IMR-90 (cell line): ENCODE measurements around the gene ATP5PD. TPM values are rescaled to one million over a fixed set of nuclear protein-coding genes. Genes with fewer than 3 reads are reported as not detected.

Source experiments
- ATAC-seq: fragments of 200-7000 bp; cut with Tn5 transposase; 2 replicates; pipeline ENCODE4 v1.9.1; 2020; ENCODE audit warnings: low read depth, mild to moderate bottlenecking, moderate library complexity
- BruUV-seq: library from RNA; stranded (reverse); fragments of 400-500 nt; replicated peaks from 2 replicates; lab custom pipeline; 2021; lab: Mats Ljungman, UMichigan
- CTCF ChIA-PET: fragments of 300-600 bp; formaldehyde crosslinking; extraction: SDS; loops from one replicate; lab custom pipeline; 2021; ENCODE audit warnings: antibody characterized with exemption; lab: Yijun Ruan, JAX
- POLR2A ChIA-PET: fragments of 300-600 bp; sonication (Branson Sonifier 250); formaldehyde crosslinking; loops from one replicate; lab custom pipeline; 2022; ENCODE audit warnings: antibody characterized with exemption; ENCODE audit not compliant: unreplicated experiment; lab: Charles Lee
- DNase-seq: peaks from one replicate; pipeline ENCODE4 v3.0.0; 2013
- H2AFZ ChIP-seq: replicated peaks from 2 replicates; pipeline ENCODE3; 2013; ENCODE audit warnings: low read length, mild to moderate bottlenecking; ENCODE audit not compliant: poor library complexity
- H2AK5ac ChIP-seq: 2 replicates; pipeline ENCODE4 v1.6.1; 2013; ENCODE audit warnings: low read depth, low read length, inconsistent platforms
- H2AK9ac ChIP-seq: replicated peaks from 2 replicates; pipeline ENCODE3; 2013; ENCODE audit warnings: mild to moderate bottlenecking, low read depth, low read length, moderate library complexity; ENCODE audit not compliant: poor library complexity
- H2BK120ac ChIP-seq: 2 replicates; pipeline ENCODE4 v1.6.1; 2013; ENCODE audit warnings: low read depth, low read length, inconsistent platforms
- H2BK15ac ChIP-seq: 3 replicates; pipeline ENCODE4 v1.6.1; 2013; ENCODE audit warnings: low read depth, low read length, inconsistent platforms
- H2BK20ac ChIP-seq: 2 replicates; pipeline ENCODE4 v1.6.1; 2013; ENCODE audit warnings: low read depth, mild to moderate bottlenecking, inconsistent platforms, low read length, moderate library complexity
- H2BK5ac ChIP-seq: 2 replicates; pipeline ENCODE4 v1.6.1; 2013; ENCODE audit warnings: mild to moderate bottlenecking, low read depth, low read length, inconsistent platforms; ENCODE audit not compliant: poor library complexity, severe bottlenecking
- H3K14ac ChIP-seq: replicated peaks from 2 replicates; pipeline ENCODE4 v1.6.1; 2013; ENCODE audit warnings: low read depth, low read length, inconsistent platforms
- H3K18ac ChIP-seq: 2 replicates; pipeline ENCODE4 v1.6.1; 2013; ENCODE audit warnings: low read depth, low read length, control low read depth
- H3K23ac ChIP-seq: 2 replicates; pipeline ENCODE4 v1.6.1; 2013; ENCODE audit warnings: low read depth, low read length, inconsistent platforms
- H3K27ac ChIP-seq: 2 replicates; pipeline ENCODE4 v1.5.1; 2013; ENCODE audit warnings: mild to moderate bottlenecking, control low read depth, low read length; ENCODE audit not compliant: insufficient read depth
- H3K27me3 ChIP-seq: 2 replicates; pipeline ENCODE4 v1.6.1; 2013; ENCODE audit warnings: low read length; ENCODE audit not compliant: control insufficient read depth, insufficient read depth
- H3K36me3 ChIP-seq: 2 replicates; pipeline ENCODE4 v1.6.1; 2013; ENCODE audit warnings: low read length, mixed read lengths; ENCODE audit not compliant: control insufficient read depth, insufficient read depth
- H3K4ac ChIP-seq: 2 replicates; pipeline ENCODE4 v1.6.1; 2013; ENCODE audit warnings: low read depth, low read length, inconsistent platforms
- H3K4me1 ChIP-seq: 2 replicates; pipeline ENCODE4 v1.6.1; 2013; ENCODE audit warnings: low read length, mixed read lengths; ENCODE audit not compliant: control insufficient read depth, insufficient read depth
- H3K4me2 ChIP-seq: 2 replicates; pipeline ENCODE4 v1.6.1; 2013; ENCODE audit warnings: low read depth, mild to moderate bottlenecking, control low read depth, low read length, moderate library complexity
- H3K4me3 ChIP-seq: 2 replicates; pipeline ENCODE4 v1.5.1; 2013; ENCODE audit warnings: low read depth, mild to moderate bottlenecking, control low read depth, low read length, moderate library complexity; ENCODE audit not compliant: insufficient read depth
- H3K56ac ChIP-seq: 2 replicates; pipeline ENCODE4 v1.6.1; 2013; ENCODE audit warnings: low read length, inconsistent platforms; ENCODE audit not compliant: insufficient read depth; ENCODE audit errors: extremely low read depth
- H3K79me1 ChIP-seq, 2 experiments: 2 replicates each; pipeline ENCODE4 v1.6.1; 2013; ENCODE audit warnings: low read length in 2 of 2, inconsistent platforms in 1 of 2, low read depth in 1 of 2
- H3K9ac ChIP-seq: 2 replicates; pipeline ENCODE4 v1.6.1; 2013; ENCODE audit warnings: low read depth, low read length, control low read depth
- H3K9me1 ChIP-seq: 2 replicates; pipeline ENCODE4 v1.6.1; 2013; ENCODE audit warnings: low read length, inconsistent platforms; ENCODE audit not compliant: insufficient read depth
- H3K9me3 ChIP-seq: 2 replicates; pipeline ENCODE4 v1.6.1; 2013; ENCODE audit warnings: low read length; ENCODE audit not compliant: control insufficient read depth, insufficient read depth
- H4K20me1 ChIP-seq: 2 replicates; pipeline ENCODE4 v1.6.1; 2013; ENCODE audit warnings: low read length, inconsistent platforms; ENCODE audit not compliant: insufficient read depth
- H4K5ac ChIP-seq: 2 replicates; pipeline ENCODE4 v1.6.1; 2013; ENCODE audit warnings: mild to moderate bottlenecking, low read depth, low read length, control low read depth
- H4K8ac ChIP-seq, 2 experiments: 2 replicates each; pipeline ENCODE4 v1.6.1; 2013; ENCODE audit warnings: low read depth in 2 of 2, low read length in 2 of 2, control low read depth in 1 of 2, inconsistent platforms in 1 of 2
- H4K91ac ChIP-seq: 2 replicates; pipeline ENCODE4 v1.6.1; 2013; ENCODE audit warnings: low read depth, low read length, inconsistent platforms; ENCODE audit not compliant: insufficient read depth
- MAFK ChIP-seq: IDR thresholded peaks from 2 replicates; pipeline ENCODE4 v1.6.1; 2012; ENCODE audit warnings: low read depth, low read length, improper control_type of control experiment
- USF2 ChIP-seq: fragments of 150-350 bp; IDR thresholded peaks from 2 replicates; pipeline ENCODE4 v1.6.1; 2017; ENCODE audit warnings: mild to moderate bottlenecking, antibody characterized with exemption, low read length, low read depth
- WGBS, 2 experiments: methylation state at CpG; one replicate each; pipeline versions ENCODE4 v1.1.5 to v1.1.7; 2013; ENCODE audit warnings: missing lambda C conversion rate in 2 of 2; ENCODE audit not compliant: insufficient read length in 1 of 2; ENCODE audit errors: extremely low coverage in 2 of 2; 5-methylcytosine and 5-hydroxymethylcytosine counted together
- dilution Hi-C: fragments of 300-500 bp; cut with HindIII; formaldehyde crosslinking; loops from one replicate; pipeline ENCODE4 v1.14.3; 2018; ENCODE audit warnings: low sequenced_read_pairs; ENCODE audit not compliant: unreplicated experiment
- in situ Hi-C: fragments of 300-500 bp; cut with MboI; formaldehyde crosslinking; loops from 3 replicates; pipeline ENCODE4 v1.14.3; 2019; ENCODE audit warnings: low sequenced_read_pairs, inconsistent platforms, mixed read lengths
- intact Hi-C: fragments of 100-400 bp; cut with micrococcal nuclease; formaldehyde crosslinking; loops from 2 replicates; pipeline ENCODE4 v1.10.0; 2022
- polyA plus RNA-seq, 3 experiments: library from polyadenylated mRNA; depleted of rRNA; stranded (reverse); fragments of >200 nt; gene quantifications; 2 replicates each; pipeline ENCODE4 v1.2.3, GENCODE V29; 2012; ENCODE audit warnings: low replicate concordance in 1 of 3
- total RNA-seq: library from RNA; depleted of rRNA; stranded (reverse); fragments of >200 nt; gene quantifications from 2 replicates; pipeline ENCODE4 v1.2.3, GENCODE V29; 2012

ATP5PD gene
- total and polyA plus RNA-seq, 2 of the 4 experiments (the other 2 are of a cell fraction), result 373 to 425 TPM

DNA sequence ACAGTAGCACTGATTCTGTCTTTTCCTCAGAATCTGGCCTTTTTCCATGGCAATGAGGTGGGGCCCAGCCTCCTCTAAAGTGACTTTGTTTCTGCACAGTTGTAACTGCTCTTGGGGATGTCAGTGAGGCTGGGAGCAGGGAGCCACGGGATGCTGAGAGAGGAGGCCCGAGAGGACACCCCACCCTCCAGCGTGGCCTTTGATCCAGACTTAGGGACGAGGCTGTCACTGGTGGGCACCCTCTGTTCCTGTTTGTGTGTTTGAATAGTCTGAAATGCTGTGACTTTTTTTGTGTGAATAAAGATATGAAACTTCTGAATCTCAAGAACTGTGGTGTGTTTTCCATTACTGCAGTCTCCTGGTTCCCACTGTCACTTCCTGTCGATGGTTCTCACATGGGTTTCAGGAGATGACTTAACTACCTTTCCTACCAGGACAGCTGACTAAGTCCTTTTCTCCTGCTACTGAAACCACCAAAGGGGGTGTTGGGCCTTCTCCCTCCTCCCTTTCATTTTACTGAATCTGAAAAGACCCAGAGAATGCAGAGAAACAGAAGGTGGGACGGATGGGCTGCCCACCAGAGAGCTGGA is 18.9 kb upstream of the ATP5PD start:
- Histone ChIP-seq H3K4ac (no peak overlapping the region), H3K27ac (no peak overlapping the region), H3K18ac (no peak overlapping the region), H4K91ac (no peak overlapping the region), H2BK120ac (no peak overlapping the region), H3K56ac (no peak overlapping the region), H3K14ac (no peak overlapping the region), H3K9me1 (0 out of 2 replicates have a peak, but pooled peaks cover 3% of the 10 kb centered on the region), H2AK5ac (no peak overlapping the region), H2BK20ac (no peak overlapping the region), H3K23ac (no peak overlapping the region), H4K5ac (no peak overlapping the region), H3K79me1 (peaks cover 3 to 5% of the 10 kb centered on the region in 2 experiments; a peak in 3 of 4 replicates), H2AFZ (no peak overlapping the region), H3K27me3 (no peaks in the 10 kb centered on the region), H2BK15ac (no peak overlapping the region), H3K4me3 (no peak overlapping the region), H4K8ac (no peak overlapping the region), H3K4me2 (no peak overlapping the region), H2AK9ac (no peak overlapping the region), H4K20me1 (no peaks in the 10 kb centered on the region), H3K4me1 (no peaks in the 10 kb centered on the region; the same call in 1 of the 2 replicates), H3K9ac (no peak overlapping the region), H3K9me3 (no peaks in the 10 kb centered on the region), H3K36me3 (peaks cover 42% of the 10 kb centered on the region), H2BK5ac (no peak overlapping the region)
- dilution Hi-C loops, result no loop called here
- POLR2A ChIA-PET, result no interaction called here
- no peak for TF ChIP-seq USF2
- TF ChIP-seq MAFK, result peak; percentile 22; the same call in 1 of the 2 replicates
- ATAC-seq (no peak), DNase-seq (no peak)
- WGBS, 2 experiments, result no CpG with 5 or more reads among the region's 6 CpGs
- in situ Hi-C loops, result loop anchor here (10.0 to 25.0 kb wide), 2 partner anchors 139 to 347 kb away; partner anchors contain the start of genes GRB2 and NUP85
- BruUV-seq, result no TSS peak
- intact Hi-C loops, result loop anchor here (10.0 kb wide), 1 partner anchor 139 kb away; the partner anchor contains the start of gene NUP85
- CTCF ChIA-PET, result no interaction called here
